ENCODE measurements around the gene CADM2.

The CADM2 gene

DNA sequence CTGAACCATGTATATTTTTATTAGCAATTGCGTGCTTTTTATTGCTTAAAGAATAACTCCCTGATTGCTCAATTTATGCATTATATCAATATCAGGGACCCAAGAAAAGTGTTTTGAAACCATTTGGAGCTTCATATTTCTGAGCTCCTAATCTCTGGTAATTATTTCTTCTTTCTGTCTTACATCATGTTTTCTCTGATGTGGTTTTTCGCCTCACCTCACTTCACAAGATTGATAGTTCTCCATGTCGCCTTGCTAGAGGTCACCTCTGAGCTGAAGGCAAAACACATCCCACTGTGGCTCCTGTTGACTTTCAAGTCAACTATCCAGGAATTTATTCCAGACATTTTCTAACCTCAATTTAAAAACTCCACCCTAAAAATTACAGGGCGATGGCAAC lies 837.4 kb downstream of the CADM2 start:
- Mint-ChIP-seq H3K36me3 (ENCODE audit: low read depth) (no peaks in the 10 kb centered on the region), H3K9me3 (peaks cover 5% of the 10 kb centered on the region), H3K27me3 (ENCODE audit: low read depth) (no peaks in the 10 kb centered on the region), H3K4me3 (no peak overlapping the region), H3K27ac (no peak overlapping the region), H3K4me1 (ENCODE audit: low read depth) (no peaks in the 10 kb centered on the region)

GRCh38 chr3:85800676-85801075 lies 841.9 kb downstream of the CADM2 start:
- no peaks in the 10 kb centered on the region for H3K27me3 Mint-ChIP-seq (ENCODE audit: low read depth)

DNA sequence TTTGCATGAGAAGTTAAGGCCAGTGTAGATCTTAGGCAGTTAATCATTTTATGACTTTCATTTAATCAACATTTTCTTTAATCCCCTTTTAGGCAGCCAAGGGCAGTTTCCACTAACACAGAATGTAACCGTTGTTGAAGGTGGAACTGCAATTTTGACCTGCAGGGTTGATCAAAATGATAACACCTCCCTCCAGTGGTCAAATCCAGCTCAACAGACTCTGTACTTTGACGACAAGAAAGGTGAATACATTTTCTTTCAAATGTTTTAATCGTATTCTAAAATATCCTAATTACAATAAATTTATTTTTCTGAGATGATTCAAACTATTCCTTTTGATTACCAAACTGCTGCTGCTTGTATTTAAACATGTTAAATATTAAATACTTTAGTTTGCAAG lies 843.2 kb downstream of the CADM2 start:
- H3K27ac Mint-ChIP-seq: no peak overlapping the region
- H3K36me3 Mint-ChIP-seq (ENCODE audit: low read depth): no peaks in the 10 kb centered on the region
- peaks cover 5% of the 10 kb centered on the region for H3K9me3 Mint-ChIP-seq
- H3K4me1 Mint-ChIP-seq (ENCODE audit: low read depth): no peaks in the 10 kb centered on the region
- no peaks in the 10 kb centered on the region for H3K27me3 Mint-ChIP-seq (ENCODE audit: low read depth)
- H3K4me3 Mint-ChIP-seq: no peak overlapping the region

More at GRCh38 chr3:85800676-85801075, 841.9 kb downstream of the CADM2 start:
- Mint-ChIP-seq H3K9me3 (peaks cover 5% of the 10 kb centered on the region), H3K4me1 (ENCODE audit: low read depth) (no peaks in the 10 kb centered on the region), H3K36me3 (ENCODE audit: low read depth) (no peaks in the 10 kb centered on the region), H3K4me3 (no peak overlapping the region), H3K27ac (no peak overlapping the region)

DNA sequence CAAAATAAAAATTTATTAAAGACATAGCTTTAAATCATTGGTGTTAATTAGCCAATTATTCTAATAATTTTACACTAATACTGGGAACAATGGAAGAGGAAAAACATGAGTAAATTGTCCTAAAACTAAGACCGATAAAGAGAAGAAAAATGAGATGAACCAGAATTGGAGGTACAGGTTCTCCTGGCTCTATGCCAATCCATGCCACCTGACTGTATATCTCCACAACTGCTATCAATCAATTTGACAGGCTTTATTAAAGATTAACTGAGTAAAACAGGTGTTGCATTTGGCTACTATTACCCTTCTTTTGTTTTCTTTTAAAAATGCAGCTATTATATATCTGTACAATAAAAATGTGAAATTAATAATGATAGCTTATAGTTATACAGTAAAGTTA lies 850.0 kb downstream of the CADM2 start:
- no peak overlapping the region for H3K27ac Mint-ChIP-seq
- H3K9me3 Mint-ChIP-seq: no peaks in the 10 kb centered on the region

GRCh38 chr3:85821130-85821756 lies 862.5 kb downstream of the CADM2 start:
- H3K4me3 Mint-ChIP-seq: no peak overlapping the region
- no peaks in the 10 kb centered on the region for H3K27me3 Mint-ChIP-seq (ENCODE audit: low read depth)
- H3K36me3 Mint-ChIP-seq (ENCODE audit: low read depth): no peaks in the 10 kb centered on the region
- no peaks in the 10 kb centered on the region for H3K9me3 Mint-ChIP-seq
- no peak overlapping the region for H3K27ac Mint-ChIP-seq
- no peaks in the 10 kb centered on the region for H3K4me1 Mint-ChIP-seq (ENCODE audit: low read depth)

More for the DNA sequence above, 850.0 kb downstream of the CADM2 start:
- Mint-ChIP-seq H3K4me3 (no peak overlapping the region), H3K27me3 (ENCODE audit: low read depth) (no peaks in the 10 kb centered on the region), H3K36me3 (ENCODE audit: low read depth) (no peaks in the 10 kb centered on the region), H3K4me1 (ENCODE audit: low read depth) (no peaks in the 10 kb centered on the region)

GRCh38 chr3:85835857-85836440 lies 877.2 kb downstream of the CADM2 start:
- H3K27ac Mint-ChIP-seq: no peak overlapping the region
- no peaks in the 10 kb centered on the region for H3K27me3 Mint-ChIP-seq (ENCODE audit: low read depth)
- H3K4me3 Mint-ChIP-seq: no peak overlapping the region
- H3K9me3 Mint-ChIP-seq: no peaks in the 10 kb centered on the region
- no peaks in the 10 kb centered on the region for H3K36me3 Mint-ChIP-seq (ENCODE audit: low read depth)
- no peaks in the 10 kb centered on the region for H3K4me1 Mint-ChIP-seq (ENCODE audit: low read depth)

DNA sequence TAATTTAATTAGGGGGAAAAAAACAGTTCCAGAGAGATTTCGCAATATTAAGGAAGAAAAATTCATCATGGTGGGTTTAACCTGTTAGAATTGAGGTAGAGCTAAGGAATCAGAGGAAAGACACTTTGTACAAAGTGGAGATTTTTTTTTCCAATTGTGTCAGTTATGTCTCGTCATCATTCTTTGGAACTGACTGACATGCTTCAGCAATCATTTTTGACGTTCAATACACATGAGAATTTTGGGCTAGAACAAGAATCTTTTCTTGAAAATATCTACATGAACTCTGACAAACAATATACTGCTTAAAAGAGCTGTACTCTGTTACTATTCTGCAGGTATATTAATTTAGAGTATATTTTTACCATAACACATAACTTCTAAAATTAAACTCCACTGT lies 878.6 kb downstream of the CADM2 start:
- Mint-ChIP-seq H3K9me3 (no peaks in the 10 kb centered on the region), H3K27ac (no peak overlapping the region), H3K36me3 (ENCODE audit: low read depth) (no peaks in the 10 kb centered on the region), H3K4me1 (ENCODE audit: low read depth) (no peaks in the 10 kb centered on the region), H3K4me3 (no peak overlapping the region), H3K27me3 (ENCODE audit: low read depth) (no peaks in the 10 kb centered on the region)

DNA sequence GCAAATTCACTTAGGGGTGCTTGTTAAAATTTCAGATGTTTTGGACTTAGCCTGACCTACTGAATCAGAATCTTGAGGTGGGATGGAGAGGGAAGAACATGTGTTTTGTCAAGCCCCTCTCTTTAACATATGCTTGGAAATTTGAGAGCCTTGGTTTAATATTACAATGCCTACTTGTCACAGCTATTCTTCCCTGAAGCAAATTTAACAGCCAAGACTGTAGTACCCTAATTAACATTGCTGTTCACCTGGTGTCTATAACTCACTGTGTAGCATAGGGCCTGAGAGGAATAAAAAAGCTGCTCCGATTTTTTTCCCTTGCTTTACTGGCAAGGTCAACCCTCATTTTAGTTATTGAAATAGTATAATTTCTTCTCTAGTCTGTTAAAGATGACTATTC lies 880.1 kb downstream of the CADM2 start:
- Mint-ChIP-seq H3K36me3 (ENCODE audit: low read depth) (no peaks in the 10 kb centered on the region), H3K27me3 (ENCODE audit: low read depth) (no peaks in the 10 kb centered on the region), H3K9me3 (no peaks in the 10 kb centered on the region), H3K4me3 (no peak overlapping the region), H3K4me1 (ENCODE audit: low read depth) (no peaks in the 10 kb centered on the region), H3K27ac (no peak overlapping the region)

DNA sequence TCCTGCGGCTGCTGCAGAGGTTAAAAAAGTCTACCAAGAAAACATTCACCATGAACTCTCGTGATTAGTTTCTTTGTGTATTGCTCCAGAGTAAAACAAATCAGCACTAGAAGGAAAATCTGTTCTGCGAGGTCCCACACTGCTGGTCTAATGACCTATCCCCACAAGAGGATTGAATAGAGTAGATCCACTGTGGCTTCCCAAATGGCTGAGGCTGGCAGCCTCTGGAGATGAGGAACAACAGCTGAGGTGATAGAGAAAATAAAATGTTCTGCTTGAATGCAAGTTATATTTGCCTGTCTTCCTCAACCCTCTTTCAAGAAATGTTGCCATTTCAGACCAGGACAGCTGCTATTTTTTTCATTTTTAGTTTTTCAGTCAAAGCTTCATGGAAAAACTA lies 883.3 kb downstream of the CADM2 start:
- H3K27ac Mint-ChIP-seq: no peak overlapping the region
- no peaks in the 10 kb centered on the region for H3K9me3 Mint-ChIP-seq
- no peaks in the 10 kb centered on the region for H3K36me3 Mint-ChIP-seq (ENCODE audit: low read depth)
- H3K4me1 Mint-ChIP-seq (ENCODE audit: low read depth): no peaks in the 10 kb centered on the region
- no peaks in the 10 kb centered on the region for H3K27me3 Mint-ChIP-seq (ENCODE audit: low read depth)
- no peak overlapping the region for H3K4me3 Mint-ChIP-seq

DNA sequence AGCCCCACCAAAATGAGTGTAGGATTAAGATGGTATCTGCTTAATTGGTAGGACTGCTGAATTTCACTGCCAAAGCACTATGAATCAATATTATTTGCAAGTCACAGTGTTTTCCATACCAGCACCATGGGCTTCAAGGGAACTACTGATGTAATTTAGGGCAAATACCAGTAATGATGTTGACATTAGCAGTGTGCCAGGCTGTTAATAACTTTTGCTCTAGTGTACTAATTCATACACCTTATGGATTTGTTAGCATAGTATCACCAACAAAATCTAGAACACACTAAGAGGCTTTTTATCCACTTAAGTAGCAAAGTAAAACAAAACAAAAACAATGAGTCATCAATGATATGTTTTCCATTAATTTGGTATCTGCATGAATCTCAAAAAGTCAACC lies 888.2 kb downstream of the CADM2 start:
- H3K9me3 Mint-ChIP-seq: peaks cover 5% of the 10 kb centered on the region
- H3K36me3 Mint-ChIP-seq (ENCODE audit: low read depth): no peaks in the 10 kb centered on the region
- H3K27ac Mint-ChIP-seq: no peak overlapping the region
- no peaks in the 10 kb centered on the region for H3K27me3 Mint-ChIP-seq (ENCODE audit: low read depth)
- H3K4me1 Mint-ChIP-seq (ENCODE audit: low read depth): no peaks in the 10 kb centered on the region
- no peak overlapping the region for H3K4me3 Mint-ChIP-seq

- Mint-ChIP-seq H3K27me3 (ENCODE audit: low read depth) (no peaks in the 10 kb centered on the region), H3K36me3 (ENCODE audit: low read depth) (no peaks in the 10 kb centered on the region), H3K27ac (no peak overlapping the region), H3K4me3 (no peak overlapping the region), H3K9me3 (peaks cover 9% of the 10 kb centered on the region), H3K4me1 (ENCODE audit: low read depth) (no peaks in the 10 kb centered on the region)
Observed at GRCh38 chr3:85851071-85851470, 892.3 kb downstream of the CADM2 start.

DNA sequence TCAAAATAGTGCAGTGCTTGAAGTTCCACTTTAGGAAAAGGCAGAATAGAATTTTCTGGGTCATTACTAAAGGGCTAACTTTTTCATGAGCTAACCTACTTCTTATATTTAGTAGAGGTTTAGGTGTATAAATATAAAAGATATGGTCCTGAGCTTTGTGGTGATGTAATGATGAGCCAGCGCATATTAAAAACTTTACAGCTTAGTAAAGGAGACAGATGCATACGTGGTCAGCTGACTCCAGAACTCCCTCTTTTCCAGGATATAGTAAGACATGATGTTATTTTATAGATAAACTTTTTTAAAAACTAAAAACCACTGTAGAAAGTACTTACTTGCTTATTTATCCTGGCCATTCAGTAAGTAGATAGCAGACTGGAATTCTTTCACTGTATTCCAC lies 895.0 kb downstream of the CADM2 start:
- no peaks in the 10 kb centered on the region for H3K36me3 Mint-ChIP-seq (ENCODE audit: low read depth)
- no peaks in the 10 kb centered on the region for H3K27me3 Mint-ChIP-seq (ENCODE audit: low read depth)
- H3K9me3 Mint-ChIP-seq: peaks cover 9% of the 10 kb centered on the region
- H3K27ac Mint-ChIP-seq: no peak overlapping the region
- H3K4me3 Mint-ChIP-seq: no peak overlapping the region
- no peaks in the 10 kb centered on the region for H3K4me1 Mint-ChIP-seq (ENCODE audit: low read depth)

DNA sequence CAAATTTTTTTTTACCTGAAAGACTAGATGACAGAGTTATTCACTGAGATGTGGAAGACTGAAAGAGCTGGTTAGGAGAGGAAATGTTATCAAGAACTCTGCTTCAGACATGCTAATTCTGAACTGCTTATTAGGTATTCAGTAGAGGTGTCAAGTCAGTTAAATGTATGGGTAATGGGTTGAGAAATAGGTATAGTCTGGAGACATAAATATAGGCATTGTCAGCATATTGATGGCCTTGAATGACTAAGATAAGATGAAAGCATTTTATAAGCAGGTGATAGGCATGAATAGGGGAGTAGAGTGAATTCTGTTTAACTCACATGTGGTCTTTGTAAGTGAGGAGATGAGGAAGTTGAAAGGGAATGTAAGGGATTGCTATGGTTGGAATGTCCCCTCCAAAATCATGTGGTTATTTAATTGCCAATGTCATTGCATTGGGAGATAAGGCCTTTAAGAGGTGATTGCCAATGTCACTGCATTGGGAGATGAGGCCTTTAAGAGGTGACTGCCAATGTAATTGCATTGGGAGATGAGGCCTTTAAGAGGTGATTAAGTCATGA lies 904.2 kb downstream of the CADM2 start:
- H3K4me1 Mint-ChIP-seq (ENCODE audit: low read depth): no peaks in the 10 kb centered on the region
- no peaks in the 10 kb centered on the region for H3K9me3 Mint-ChIP-seq
- H3K4me3 Mint-ChIP-seq: no peak overlapping the region
- H3K27me3 Mint-ChIP-seq (ENCODE audit: low read depth): no peaks in the 10 kb centered on the region
- H3K36me3 Mint-ChIP-seq (ENCODE audit: low read depth): no peaks in the 10 kb centered on the region
- H3K27ac Mint-ChIP-seq: no peak overlapping the region

DNA sequence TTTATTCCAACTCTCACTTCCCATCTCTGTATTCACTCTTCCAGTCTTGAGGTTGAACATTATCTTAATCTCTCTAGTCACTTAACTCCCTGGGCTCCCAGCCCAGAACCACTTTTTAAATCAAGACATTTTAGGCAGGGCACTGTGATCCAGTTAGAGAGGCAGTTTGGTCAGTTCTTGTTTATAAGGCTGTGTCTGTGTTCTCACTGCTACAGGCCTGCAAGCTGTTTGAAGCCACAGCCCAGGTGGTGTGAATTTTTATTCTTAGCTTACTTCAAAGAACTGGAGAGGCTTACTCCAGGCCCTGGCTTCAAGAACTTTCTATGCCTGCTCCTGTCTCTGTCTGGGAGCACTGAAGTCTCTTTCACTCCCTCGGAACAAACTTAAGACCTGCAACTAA lies 906.1 kb downstream of the CADM2 start:
- Mint-ChIP-seq H3K9me3 (no peaks in the 10 kb centered on the region), H3K4me1 (ENCODE audit: low read depth) (no peaks in the 10 kb centered on the region), H3K27me3 (ENCODE audit: low read depth) (no peaks in the 10 kb centered on the region), H3K36me3 (ENCODE audit: low read depth) (no peaks in the 10 kb centered on the region), H3K4me3 (no peak overlapping the region), H3K27ac (no peak overlapping the region)

- H3K27ac Mint-ChIP-seq: no peak overlapping the region
Observed at GRCh38 chr3:85867072-85867471, 908.3 kb downstream of the CADM2 start.

More at GRCh38 chr3:85867072-85867471, 908.3 kb downstream of the CADM2 start:
- H3K36me3 Mint-ChIP-seq (ENCODE audit: low read depth): no peaks in the 10 kb centered on the region
- H3K4me1 Mint-ChIP-seq (ENCODE audit: low read depth): no peaks in the 10 kb centered on the region
- H3K4me3 Mint-ChIP-seq: no peak overlapping the region
- H3K9me3 Mint-ChIP-seq: no peaks in the 10 kb centered on the region
- H3K27me3 Mint-ChIP-seq (ENCODE audit: low read depth): no peaks in the 10 kb centered on the region
